H1 (cell line): ENCODE data around the gene ATP8B3. TPM values are rescaled to one million over a fixed set of nuclear protein-coding genes. Genes with fewer than 3 reads are reported as not detected.

Source experiments
- BRCA1 ChIP-seq: IDR thresholded peaks from 2 replicates; pipeline ENCODE4 v1.6.1; 2012; ENCODE audit warnings: low read depth, low read length, improper control_type of control experiment
- CBX8 ChIP-seq: fragments of 300-800, 300-1000 bp; sonication (generic); IDR thresholded peaks from 2 replicates; pipeline ENCODE4 v1.7.1; 2016; ENCODE audit warnings: low read depth, low read length, borderline replicate concordance
- CEBPB ChIP-seq: IDR thresholded peaks from 2 replicates; pipeline ENCODE4 v1.6.1; 2012; ENCODE audit warnings: low read depth, low read length
- CHD1 ChIP-seq: IDR thresholded peaks from 2 replicates; pipeline ENCODE4 v1.6.1; 2012; ENCODE audit warnings: low read depth, low read length, improper control_type of control experiment
- CHD2 ChIP-seq: IDR thresholded peaks from 2 replicates; pipeline ENCODE4 v1.6.1; 2012; ENCODE audit warnings: low read length, improper control_type of control experiment
- CHD7 ChIP-seq: fragments of 300-600 bp; sonication (generic); IDR thresholded peaks from 2 replicates; pipeline ENCODE4 v1.7.1; 2012; ENCODE audit warnings: low read length, moderate library complexity, mild to moderate bottlenecking, inconsistent platforms; ENCODE audit not compliant: insufficient replicate concordance
- CTBP2 ChIP-seq: IDR thresholded peaks from 2 replicates; pipeline ENCODE4 v1.7.0; 2011; ENCODE audit warnings: borderline replicate concordance, mild to moderate bottlenecking, moderate library complexity, mixed read lengths, low read length; ENCODE audit not compliant: insufficient read depth, insufficient read length
- EGR1 ChIP-seq: IDR thresholded peaks from 2 replicates; pipeline ENCODE4 v1.6.1; 2011; ENCODE audit warnings: low read depth, low read length, borderline replicate concordance
- RXRA ChIP-seq: IDR thresholded peaks from 2 replicates; pipeline ENCODE4 v1.6.1; 2011; ENCODE audit warnings: low read depth, mild to moderate bottlenecking, low read length, moderate library complexity; ENCODE audit not compliant: insufficient read depth
- polyA plus RNA-seq, 7 experiments: library from polyadenylated mRNA; depleted of rRNA in 3 of 7; stranded (reverse) in 5 of 7; unstranded in 2 of 7; fragments of >200 nt in 5 of 7; fragments of 200-250 nt in 2 of 7; gene quantifications; 1 replicate in 5 of 7; 2 replicates in 1 of 7; 4 replicates in 1 of 7; pipeline versions ENCODE4 v1.2.1 to v1.2.3, GENCODE V29; 2011 to 2013; ENCODE audit warnings: missing spikeins in 2 of 7, mixed read lengths in 2 of 7
- total RNA-seq: library from RNA; stranded (reverse); fragmentation: NEBNext Ultra II Directional; extraction: Animal tissue kit (Norgen Biotek cat#: 25700); gene quantifications from 2 replicates; pipeline ENCODE4 v1.2.1, GENCODE V29; 2021

The ATP8B3 gene
- total and polyA plus RNA-seq, 2 of the 8 experiments (the other 6 are each of a cell fraction or from before 2014, with no cell fraction given): 4.1 to 9.3 TPM

GRCh38 chr19:1837222-1837565, 25.1 kb upstream of the ATP8B3 start (continued):
- TF ChIP-seq CHD7 (no peak), CTBP2 (no peak), CHD2 (no peak), CHD1 (no peak), CBX8 (no peak), CEBPB (no peak), EGR1 (no peak), RXRA (no peak), BRCA1 (no peak)
- TF ChIP-seq, all 59 proteins: peak for 0
